ENCODE measurements around the gene CKMT2.

The CKMT2 gene

DNA sequence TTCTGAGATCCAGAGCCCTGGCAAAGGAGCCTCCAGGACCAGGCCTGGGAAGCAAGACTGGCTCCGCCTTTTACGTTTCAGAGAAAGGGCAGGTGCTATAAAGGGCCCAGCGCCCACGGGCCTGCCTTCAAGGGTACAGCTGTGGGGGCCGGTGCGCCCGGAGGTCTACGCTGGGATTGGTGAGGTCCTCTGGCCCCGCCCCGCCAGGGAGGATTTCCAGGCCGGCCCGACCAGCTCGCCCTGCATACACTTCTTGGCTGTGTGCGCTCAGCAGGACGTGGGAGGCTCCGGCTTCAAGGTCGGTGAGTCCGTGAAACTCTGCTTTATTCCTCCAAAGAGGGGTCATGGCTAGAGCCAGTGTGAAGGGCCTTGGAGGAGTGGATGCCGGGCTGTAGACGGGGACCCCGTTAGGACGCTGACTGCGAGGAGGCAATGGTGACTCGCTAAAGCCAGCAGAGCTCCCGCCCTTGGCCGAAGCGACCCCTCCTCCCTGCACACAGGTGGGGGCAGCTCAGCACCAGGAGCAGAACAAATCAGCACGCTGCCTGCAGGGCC lies at the start of gene CKMT2:
Gene CKMT2, plus strand, starts transcription at position 243 of the 555 bp plus-strand sequence. CDS start 17,811 bp downstream, outside the sequence.
- DNase-seq, result peak; percentile 15

GRCh38 chr5:81183811-81184748 lies 49.0 kb upstream of the CKMT2 start:
- peak; percentile 29 for DNase-seq

DNA sequence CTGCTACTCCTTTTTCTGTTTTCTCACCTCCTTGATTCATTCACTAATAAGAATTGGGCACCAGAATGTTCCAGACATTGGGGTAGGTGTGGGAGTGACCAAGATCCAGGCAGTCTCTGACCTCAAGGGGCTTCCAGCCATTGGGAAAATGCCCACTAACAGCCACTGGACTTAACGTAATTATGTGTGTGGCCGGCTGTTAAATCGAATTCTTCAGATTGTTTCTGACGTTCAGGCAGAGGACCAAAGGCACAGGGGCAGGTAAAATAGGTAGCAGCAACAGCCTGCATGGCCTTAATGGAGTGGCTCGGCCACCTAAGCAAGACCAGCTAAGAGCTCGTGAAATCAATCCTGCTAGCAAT lies 48.4 kb upstream of the CKMT2 start:
- DNase-seq, result no peak

GRCh38 chr5:81187885-81188284 lies 45.2 kb upstream of the CKMT2 start:
- no peak for DNase-seq

GRCh38 chr5:81188962-81189361 lies 44.2 kb upstream of the CKMT2 start:
- DNase-seq, result no peak

GRCh38 chr5:81189875-81190498 lies 43.1 kb upstream of the CKMT2 start:
- no peak for DNase-seq

DNA sequence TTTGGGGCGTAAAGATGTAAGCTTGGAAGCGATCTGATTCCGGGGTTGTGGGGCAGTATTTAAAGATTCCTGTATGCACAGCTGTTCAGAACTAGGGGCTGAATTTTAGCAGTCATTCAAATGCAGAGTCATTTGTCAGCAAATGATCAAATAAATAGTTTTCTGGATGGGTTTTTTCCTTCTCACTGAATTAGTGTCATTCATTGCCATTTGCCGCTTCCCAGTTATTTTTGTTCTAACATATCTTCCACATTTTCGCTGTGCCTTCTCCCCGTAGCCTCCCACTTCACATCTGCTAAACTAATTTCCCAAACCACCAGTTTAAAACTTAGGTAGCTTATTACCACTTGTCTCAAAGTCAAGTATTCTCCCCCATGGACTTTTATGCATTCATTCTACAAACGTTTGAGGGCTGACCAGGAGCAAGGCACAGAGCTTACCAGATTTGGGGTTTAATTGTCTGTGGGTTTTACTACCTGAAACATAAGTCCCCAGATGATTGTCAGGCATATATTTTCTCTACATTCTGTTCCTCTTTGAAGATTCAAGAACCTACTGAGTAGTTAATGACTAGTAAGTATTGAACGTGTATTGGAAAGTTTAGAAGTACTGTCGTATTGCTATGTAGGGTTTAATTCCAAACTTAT lies 41.3 kb upstream of the CKMT2 start:
- no peak for DNase-seq

- DNase-seq, result no peak
Measured at GRCh38 chr5:81192373-81192750, 40.8 kb upstream of the CKMT2 start.

GRCh38 chr5:81194633-81195334 lies 38.3 kb upstream of the CKMT2 start:
- peak; percentile 73 for DNase-seq

GRCh38 chr5:81195335-81195929 lies 37.7 kb upstream of the CKMT2 start:
- no peak for DNase-seq

DNA sequence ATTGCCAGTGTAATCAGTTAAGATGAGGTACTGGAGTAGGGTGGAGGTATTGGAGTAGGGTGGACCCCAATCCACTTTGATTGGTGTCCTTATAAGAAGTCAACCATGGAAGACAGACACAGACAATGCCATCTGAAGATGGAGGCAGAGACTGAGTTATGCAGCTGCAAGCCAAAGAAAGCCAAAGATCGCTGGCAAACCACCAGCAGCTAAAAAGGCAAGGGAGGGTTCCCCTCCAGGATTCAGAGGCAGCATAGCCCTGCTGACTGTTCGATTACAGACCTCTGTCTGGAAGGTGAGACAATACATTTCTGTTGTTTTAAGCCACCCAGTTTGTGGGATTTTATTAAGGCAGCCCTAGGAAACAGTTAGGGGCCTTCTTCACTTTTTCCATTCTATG lies 30.5 kb upstream of the CKMT2 start:
- no peak for DNase-seq

GRCh38 chr5:81203729-81204128 lies 29.4 kb upstream of the CKMT2 start:
- DNase-seq, result no peak

DNA sequence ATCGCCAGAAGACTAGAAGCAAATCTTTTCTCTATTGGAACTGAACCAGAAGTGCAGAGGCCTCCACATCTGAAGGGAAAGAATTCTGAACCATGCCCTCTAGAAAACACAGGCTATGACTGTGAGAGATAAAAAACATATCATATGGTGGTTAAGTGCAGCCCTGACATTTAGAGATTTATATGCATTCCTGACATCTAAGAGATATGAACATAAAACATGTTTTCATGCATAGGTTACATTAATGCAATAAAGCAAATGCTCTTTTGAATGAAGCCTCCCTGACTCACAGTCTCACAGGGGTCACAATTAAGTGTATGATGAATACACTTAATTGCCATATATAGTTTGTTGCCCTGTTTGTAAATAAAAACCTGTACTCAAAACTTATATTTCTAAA lies 28.9 kb upstream of the CKMT2 start:
- DNase-seq, result no peak

- no peak for DNase-seq
Measured at GRCh38 chr5:81205058-81205457, 28.1 kb upstream of the CKMT2 start.

GRCh38 chr5:81207009-81207408 lies 26.1 kb upstream of the CKMT2 start:
- DNase-seq, result peak; percentile 6

GRCh38 chr5:81208904-81209303 lies 24.2 kb upstream of the CKMT2 start:
- DNase-seq, result no peak

DNA sequence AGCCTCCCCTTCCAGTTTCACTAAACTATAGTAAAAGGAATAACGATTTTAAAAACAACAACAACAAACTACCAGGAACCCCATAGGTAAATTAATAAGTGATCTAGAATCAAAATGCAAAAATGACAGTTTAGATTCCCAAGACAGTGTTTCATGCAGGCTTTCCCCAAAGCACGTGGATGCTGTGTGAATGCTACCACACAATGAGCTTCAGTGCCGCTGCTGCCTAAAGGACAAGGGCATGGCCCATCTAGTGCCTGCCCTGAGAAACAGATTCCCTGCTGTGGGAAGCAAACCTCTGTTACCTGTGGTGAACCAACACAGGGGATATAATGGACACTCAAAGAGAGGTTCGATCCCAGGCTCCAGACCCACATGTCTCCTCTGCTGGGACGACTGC lies 23.7 kb upstream of the CKMT2 start:
- no peak for DNase-seq

DNA sequence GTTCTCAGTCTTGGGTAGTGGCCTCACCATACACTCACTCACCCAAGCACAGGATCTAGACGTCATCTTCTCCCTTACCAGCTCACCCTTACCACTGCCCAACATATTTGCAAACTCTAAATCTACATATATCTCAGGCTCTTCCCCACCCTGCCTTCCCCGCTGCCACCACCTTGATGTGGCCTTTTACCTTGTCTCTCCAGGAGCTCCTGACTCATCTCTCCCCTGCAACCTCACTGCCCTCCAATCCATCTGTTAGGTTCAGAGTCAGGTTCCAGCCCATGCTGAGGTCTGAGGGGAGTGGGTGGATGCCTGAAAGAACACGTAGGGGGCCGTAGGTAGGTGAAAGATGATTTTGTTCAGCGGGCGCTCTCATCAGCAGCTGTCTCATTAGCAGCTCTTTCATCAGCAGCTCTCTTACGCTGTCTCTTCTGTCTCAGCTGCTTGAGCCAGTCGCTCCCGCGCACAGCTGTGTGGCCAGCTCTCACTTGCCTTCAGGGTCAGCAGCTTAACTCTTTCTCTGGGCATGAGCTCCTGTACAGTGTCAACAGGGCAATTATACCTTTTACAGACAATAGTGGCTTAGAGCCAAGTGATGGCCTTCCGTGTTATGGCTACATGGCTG lies 23.1 kb upstream of the CKMT2 start:
- DNase-seq, result no peak

- DNase-seq, result no peak
Measured at GRCh38 chr5:81212211-81212751, 20.8 kb upstream of the CKMT2 start.

DNA sequence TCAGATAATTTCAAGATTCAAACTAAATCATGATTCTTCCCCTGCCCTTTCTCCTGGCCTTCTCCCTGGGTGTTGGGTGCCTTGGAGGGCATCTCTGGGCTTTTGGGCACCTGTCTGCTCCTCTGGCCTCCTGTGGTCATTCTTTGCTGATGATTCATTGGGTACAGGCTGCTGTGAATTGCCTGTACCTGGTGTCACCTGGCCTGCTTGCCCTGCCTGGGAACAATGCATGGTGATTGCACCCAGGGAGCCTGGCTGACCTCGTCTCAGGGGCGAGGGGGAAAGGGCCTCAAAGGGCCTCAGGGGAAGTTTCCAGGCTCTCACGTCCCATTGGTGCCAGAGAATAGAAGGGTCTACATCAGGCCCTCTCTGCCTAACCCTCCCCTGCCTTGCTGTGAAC lies 20.1 kb upstream of the CKMT2 start:
- DNase-seq, result no peak

GRCh38 chr5:81214848-81215247 lies 18.3 kb upstream of the CKMT2 start:
- no peak for DNase-seq

DNA sequence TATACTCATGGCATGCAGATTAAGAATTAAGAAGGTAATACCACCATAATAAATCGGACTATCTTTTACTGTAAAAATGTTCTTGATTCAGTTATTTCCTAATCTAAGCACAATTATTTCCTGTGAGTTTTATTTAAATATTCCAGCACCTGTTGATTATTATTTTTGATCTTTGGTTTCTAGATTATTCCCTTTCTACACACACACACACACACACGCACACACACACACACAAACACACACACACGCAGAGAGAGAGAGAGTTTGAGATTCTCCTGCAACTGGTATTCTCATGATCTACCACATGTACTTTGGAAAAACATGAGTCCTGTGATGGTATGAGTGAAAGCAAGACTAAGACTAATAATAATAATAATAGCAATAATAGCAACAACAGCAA lies 17.0 kb upstream of the CKMT2 start:
- DNase-seq, result no peak

Measured in fibroblast of skin of right biceps (primary cell).